Left renal pelvis (tissue), 4 donors: ENCODE data around the gene DNAH1. TPM values are rescaled to one million over a fixed set of nuclear protein-coding genes. Genes with fewer than 3 reads are reported as not detected.

Experiments used
- DNase-seq, 4 donors: peaks; one replicate each; pipeline ENCODE4 v3.0.0-alpha.2; 2013; ENCODE audit warnings: low read depth in 4 of 4, low spot score in 3 of 4
- polyA plus RNA-seq, 4 donors: library from polyadenylated mRNA; unstranded; fragments of 120-200 nt; gene quantifications; one replicate each; pipeline ENCODE4 v1.2.1, GENCODE V29; 2013; ENCODE audit not compliant: insufficient read length in 4 of 4

DNAH1 gene
- polyA plus RNA-seq, 4 donors: 5.6 to 12.7 (median 7.7) TPM

DNA sequence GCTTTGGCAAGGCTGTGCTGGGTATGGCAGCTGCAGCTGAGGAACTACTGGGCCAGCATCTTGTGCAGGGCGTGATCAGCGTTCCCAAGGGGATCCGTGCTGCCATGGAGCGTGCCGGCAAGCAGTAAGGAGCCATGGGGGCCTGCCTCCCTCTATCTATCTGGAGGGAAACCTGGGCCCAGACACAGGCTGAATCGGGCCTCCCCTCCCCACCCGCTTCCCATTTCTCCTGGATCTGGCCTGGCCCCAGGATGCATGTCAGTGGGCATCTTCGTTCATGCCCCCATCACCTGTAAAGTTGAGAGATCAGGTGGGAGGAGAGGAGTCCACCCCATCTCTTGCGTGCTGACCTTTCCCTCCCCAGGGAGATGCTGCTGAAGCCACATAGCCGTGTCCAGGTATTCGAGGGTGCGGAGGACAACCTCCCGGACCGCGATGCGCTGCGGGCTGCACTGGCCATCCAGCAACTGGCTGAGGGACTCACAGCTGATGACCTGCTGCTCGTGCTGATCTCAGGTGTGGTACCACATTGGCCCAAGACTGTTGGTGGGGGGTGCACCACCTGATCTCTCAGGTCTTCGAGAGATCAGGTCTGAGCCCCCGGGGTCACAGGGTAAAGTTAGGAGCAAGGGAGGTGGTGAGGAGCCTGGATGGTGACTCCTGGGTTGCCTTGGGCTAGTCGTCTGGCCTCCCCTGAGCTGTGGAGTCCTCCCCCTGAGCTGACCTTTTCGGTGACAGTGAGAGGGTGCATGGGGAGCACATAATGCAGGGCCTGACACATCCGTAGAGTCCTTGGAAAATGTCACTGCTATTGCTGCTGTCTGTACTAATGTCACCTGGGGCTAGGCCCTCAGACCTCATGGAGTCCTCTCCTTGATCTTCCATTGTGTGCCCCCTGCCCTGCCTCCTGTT, 25.3 kb upstream of the DNAH1 start:
- DNase-seq: no peak

GRCh38 chr3:52291508-52292181, 24.5 kb upstream of the DNAH1 start:
- no peak for DNase-seq

DNA sequence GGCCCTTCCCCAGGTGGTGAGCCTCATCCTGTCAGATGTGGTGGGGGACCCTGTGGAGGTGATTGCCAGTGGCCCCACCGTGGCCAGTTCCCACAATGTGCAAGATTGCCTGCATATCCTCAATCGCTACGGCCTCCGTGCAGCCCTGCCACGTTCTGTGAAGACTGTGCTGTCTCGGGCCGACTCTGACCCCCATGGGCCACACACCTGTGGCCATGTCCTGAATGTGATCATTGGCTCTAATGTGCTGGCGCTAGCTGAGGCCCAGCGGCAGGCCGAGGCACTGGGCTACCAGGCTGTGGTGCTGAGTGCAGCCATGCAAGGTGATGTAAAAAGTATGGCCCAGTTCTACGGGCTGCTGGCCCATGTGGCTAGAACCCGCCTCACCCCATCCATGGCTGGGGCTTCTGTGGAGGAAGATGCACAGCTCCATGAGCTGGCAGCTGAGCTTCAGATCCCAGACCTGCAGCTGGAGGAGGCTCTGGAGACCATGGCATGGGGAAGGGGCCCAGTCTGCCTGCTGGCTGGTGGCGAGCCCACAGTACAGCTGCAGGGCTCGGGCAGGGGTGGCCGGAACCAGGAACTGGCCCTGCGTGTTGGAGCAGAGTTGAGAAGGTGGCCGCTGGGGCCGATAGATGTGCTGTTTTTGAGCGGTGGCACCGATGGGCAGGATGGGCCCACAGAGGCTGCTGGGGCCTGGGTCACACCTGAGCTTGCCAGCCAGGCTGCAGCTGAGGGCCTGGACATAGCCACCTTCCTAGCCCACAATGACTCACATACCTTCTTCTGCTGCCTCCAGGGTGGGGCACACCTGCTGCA, 23.7 kb upstream of the DNAH1 start:
- DNase-seq: no peak

DNA sequence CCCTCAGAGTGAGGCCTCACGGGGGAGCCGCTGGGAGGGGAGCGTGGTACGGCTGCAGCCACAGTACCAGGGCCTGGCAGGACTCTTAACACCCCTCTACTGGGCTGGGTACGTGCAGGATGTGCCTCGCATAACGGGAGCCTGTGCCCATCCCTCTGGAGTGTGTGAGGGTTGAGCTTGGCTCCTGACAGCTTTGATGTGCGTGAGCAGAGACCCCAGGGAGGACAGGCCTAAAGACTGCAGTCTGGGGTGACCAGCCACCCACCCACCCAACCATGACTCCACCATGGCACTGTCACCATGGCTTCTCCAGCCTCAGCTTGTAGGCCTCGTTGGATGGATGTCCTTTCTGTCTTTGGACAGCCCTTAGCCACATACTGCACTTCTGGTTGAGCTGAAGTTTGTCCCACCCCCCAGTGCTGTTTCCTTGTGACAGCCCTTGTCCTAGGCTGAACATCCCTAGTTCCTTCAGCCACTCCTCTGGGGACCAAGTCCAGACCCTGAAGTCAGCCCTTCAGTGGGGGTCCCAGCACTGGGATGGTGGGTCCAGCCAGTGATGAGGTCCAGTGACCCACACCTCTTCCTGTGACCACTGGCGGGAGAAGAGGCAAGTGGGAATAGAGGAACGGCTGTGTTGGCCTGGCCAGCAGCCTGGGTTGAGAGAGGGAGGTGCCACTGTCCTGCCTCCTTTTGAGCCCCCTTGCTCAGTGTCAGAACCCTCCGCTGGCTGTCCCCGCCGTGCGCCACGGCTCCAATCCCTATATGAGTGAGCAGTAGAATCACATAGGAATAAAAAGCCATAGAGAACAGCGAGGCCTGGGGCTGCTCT, 22.4 kb upstream of the DNAH1 start:
- no peak for DNase-seq

GRCh38 chr3:52294320-52295150, 21.6 kb upstream of the DNAH1 start:
- DNase-seq: no peak

GRCh38 chr3:52295671-52296208, 20.4 kb upstream of the DNAH1 start:
- no peak for DNase-seq

DNA sequence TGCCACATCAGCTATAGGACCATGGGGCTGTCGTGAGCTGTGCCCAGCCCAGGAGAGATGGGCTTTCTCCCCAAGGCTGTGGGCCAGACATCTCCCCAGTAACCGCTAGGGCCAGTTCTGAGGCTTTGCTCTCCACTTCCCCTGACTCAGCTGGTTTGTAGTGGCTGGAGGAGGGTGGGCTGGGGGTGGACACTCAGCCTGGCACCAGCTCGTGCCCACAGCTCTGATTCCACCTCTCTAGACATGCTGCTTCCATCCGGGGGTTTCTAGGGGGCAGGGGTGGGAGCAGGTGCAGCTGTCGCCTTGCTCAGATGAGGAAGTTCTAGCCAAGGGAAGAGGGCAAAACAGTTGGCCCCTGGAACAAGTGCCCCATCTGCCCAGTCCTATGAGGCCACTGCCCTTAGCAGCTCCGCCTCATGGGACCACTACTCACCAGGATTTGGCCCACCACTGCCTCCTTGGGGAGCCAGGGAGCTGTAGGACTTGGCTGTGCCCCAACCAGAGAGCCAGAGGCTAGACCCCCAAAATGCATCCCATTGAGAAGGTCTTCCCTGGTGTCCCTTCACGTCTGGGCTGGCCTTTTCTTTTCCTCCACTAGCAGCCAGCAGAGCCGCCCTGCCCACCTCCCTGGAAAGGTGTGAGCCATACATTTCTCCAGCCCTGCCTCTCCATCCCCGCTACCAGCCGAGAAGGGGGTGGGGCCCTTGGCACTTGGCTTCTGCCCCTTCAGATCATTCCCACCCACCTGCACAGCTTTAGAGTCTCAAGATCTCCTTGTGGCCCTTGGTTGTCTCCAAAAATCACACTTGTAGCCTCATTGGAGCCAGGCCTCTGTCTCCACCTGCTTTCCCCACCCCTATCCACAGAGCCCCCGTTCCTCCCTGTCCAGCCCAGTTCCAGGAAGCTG, 18.6 kb upstream of the DNAH1 start:
- DNase-seq: no peak

- no peak for DNase-seq
Measured at GRCh38 chr3:52298149-52299098, 17.7 kb upstream of the DNAH1 start.

- no peak for DNase-seq
Measured at GRCh38 chr3:52299247-52299878, 16.8 kb upstream of the DNAH1 start.

- DNase-seq: no peak
Measured at GRCh38 chr3:52299879-52300611, 16.1 kb upstream of the DNAH1 start.

GRCh38 chr3:52302426-52303145, 13.5 kb upstream of the DNAH1 start:
- DNase-seq: no peak

DNA sequence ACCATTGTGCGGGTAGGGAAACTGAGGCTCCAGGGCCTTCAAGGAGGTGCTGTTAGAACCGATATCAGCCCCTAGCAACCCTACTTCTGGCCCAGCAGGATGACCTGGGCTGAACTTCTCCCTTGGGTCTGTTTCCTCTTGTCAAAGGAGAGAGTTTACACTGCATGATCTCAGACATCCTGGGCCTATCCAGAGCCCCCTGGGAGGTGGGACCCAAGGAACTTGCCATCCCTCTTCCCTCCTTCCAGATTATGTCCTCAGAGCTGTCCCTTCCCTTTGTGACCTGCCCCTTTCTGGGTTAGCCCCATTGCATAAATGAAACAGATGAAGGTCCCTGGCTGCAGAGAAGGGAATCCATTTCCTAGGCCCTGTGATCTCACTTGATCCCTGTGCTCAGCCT, 12.3 kb upstream of the DNAH1 start:
- DNase-seq: no peak

GRCh38 chr3:52305926-52306325, 10.2 kb upstream of the DNAH1 start:
- DNase-seq: no peak

- DNase-seq: no peak
Measured at GRCh38 chr3:52306978-52307377, 9.1 kb upstream of the DNAH1 start.

- no peak for DNase-seq
Measured at GRCh38 chr3:52308308-52308707, 7.8 kb upstream of the DNAH1 start.
